ENCODE data around the gene CNR2. TPM values are rescaled to one million over a fixed set of nuclear protein-coding genes. Genes with fewer than 3 reads are reported as not detected.

CNR2 gene
- total and polyA plus RNA-seq, 2 experiments from 2014 or later = not detected

DNA sequence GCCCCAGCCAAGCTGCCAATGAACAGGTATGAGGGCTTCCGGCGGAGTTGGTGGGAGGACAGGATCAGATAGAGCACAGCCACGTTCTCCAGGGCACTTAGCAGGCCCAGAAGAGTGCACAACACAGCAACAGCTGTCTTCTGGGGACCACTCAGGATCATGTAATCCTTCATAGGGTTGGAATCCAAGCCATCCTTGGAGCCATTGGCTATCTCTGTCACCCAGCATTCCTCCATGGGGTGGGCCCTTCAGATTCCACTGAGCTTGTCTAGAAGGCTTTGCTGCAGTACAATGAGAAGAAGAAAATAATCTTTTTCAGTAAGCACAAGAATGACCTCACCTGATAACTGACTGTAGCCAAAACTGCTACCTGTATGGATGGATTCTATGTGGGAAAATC lies 37.8 kb downstream of the CNR2 start:
- Mint-ChIP-seq H3K4me1 (no peaks in the 10 kb centered on the region), H3K9me3 (peaks cover 29% of the 10 kb centered on the region), H3K4me3 (no peak overlapping the region), H3K27ac (no peak overlapping the region), H3K27me3 (ENCODE audit: insufficient read depth, low read depth, poor library complexity) (peaks cover 11% of the 10 kb centered on the region), H3K36me3 (ENCODE audit: low read depth) (peaks cover 7% of the 10 kb centered on the region)
- no peaks in the 10 kb centered on the region for H3K27me3 ChIP-seq (ENCODE audit: insufficient read depth)
- DNase-seq (ENCODE audit: low spot score) (no peak), ATAC-seq (no peak)
- H3K9me2 ChIP-seq (ENCODE audit: insufficient read depth) = peaks cover 3% of the 10 kb centered on the region; the same call in 1 of the 2 replicates
- H3K4me2 ChIP-seq = no peak overlapping the region
- no peaks in the 10 kb centered on the region for H3K79me2 ChIP-seq (replicated peaks; ENCODE audit: insufficient read depth)
- H3K4me3 ChIP-seq = no peak overlapping the region
- H2AFZ ChIP-seq = no peak overlapping the region
- H3F3A ChIP-seq (replicated peaks; ENCODE audit: low read depth) = no peaks in the 10 kb centered on the region
- H3K27ac ChIP-seq (ENCODE audit: low read depth) = no peak overlapping the region
- H4K20me1 ChIP-seq (replicated peaks; ENCODE audit: insufficient read depth) = no peaks in the 10 kb centered on the region
- H3K4me1 ChIP-seq (ENCODE audit: insufficient read depth) = no peaks in the 10 kb centered on the region
- TF ChIP-seq, protein P1, sequence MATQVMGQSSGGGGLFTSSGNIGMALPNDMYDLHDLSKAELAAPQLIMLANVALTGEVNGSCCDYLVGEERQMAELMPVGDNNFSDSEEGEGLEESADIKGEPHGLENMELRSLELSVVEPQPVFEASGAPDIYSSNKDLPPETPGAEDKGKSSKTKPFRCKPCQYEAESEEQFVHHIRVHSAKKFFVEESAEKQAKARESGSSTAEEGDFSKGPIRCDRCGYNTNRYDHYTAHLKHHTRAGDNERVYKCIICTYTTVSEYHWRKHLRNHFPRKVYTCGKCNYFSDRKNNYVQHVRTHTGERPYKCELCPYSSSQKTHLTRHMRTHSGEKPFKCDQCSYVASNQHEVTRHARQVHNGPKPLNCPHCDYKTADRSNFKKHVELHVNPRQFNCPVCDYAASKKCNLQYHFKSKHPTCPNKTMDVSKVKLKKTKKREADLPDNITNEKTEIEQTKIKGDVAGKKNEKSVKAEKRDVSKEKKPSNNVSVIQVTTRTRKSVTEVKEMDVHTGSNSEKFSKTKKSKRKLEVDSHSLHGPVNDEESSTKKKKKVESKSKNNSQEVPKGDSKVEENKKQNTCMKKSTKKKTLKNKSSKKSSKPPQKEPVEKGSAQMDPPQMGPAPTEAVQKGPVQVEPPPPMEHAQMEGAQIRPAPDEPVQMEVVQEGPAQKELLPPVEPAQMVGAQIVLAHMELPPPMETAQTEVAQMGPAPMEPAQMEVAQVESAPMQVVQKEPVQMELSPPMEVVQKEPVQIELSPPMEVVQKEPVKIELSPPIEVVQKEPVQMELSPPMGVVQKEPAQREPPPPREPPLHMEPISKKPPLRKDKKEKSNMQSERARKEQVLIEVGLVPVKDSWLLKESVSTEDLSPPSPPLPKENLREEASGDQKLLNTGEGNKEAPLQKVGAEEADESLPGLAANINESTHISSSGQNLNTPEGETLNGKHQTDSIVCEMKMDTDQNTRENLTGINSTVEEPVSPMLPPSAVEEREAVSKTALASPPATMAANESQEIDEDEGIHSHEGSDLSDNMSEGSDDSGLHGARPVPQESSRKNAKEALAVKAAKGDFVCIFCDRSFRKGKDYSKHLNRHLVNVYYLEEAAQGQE (IDR thresholded peaks at IDR 0.05; ENCODE audit: unreplicated experiment) = no peak
- no peak for TF ChIP-seq NANOG (IDR thresholded peaks at IDR 0.05; ENCODE audit: borderline replicate concordance)
- no peak for TF ChIP-seq EZH2phosphoT487 (IDR thresholded peaks at IDR 0.05; ENCODE audit: unreplicated experiment)
- no peak for TF ChIP-seq ZNF114 (CRISPR knock-in tag; IDR thresholded peaks at IDR 0.05)
- no peak for TF ChIP-seq POLR2AphosphoS5 (IDR thresholded peaks at IDR 0.05; ENCODE audit: low read depth)
- peaks cover 4% of the 10 kb centered on the region; the same call in 1 of the 2 replicates for H3K36me3 ChIP-seq (ENCODE audit: insufficient read depth)

DNA sequence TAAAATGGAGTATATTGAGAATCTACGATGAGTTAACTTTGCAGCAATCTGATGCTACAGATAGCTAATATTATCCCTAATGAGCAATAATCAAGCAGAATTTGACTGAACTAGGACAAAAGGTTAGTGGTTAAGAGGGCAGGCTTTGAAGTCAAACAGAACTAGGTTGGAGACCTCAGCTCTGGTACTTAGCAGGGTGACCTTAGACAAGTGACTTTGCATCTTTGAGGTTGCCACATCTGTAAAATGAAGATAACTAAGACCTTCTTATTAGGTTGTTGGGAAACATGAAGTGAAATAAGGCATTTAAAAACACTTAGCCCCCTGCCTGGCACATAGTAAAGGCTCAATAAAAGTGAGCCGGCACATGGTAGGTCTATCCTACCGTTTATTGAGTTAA lies 40.7 kb downstream of the CNR2 start:
- Histone ChIP-seq H4K20me1 (replicated peaks; ENCODE audit: insufficient read depth) (no peaks in the 10 kb centered on the region), H3K27ac (ENCODE audit: low read depth) (no peak overlapping the region), H3K4me2 (no peak overlapping the region), H3K4me3 (no peak overlapping the region), H3K9me2 (ENCODE audit: insufficient read depth) (peaks cover 3% of the 10 kb centered on the region; the same call in 1 of the 2 replicates), H3K36me3 (ENCODE audit: insufficient read depth) (no peaks in the 10 kb centered on the region), H3K79me2 (replicated peaks; ENCODE audit: insufficient read depth) (no peaks in the 10 kb centered on the region), H3K27me3 (ENCODE audit: insufficient read depth) (peaks cover 10% of the 10 kb centered on the region), H3K4me1 (ENCODE audit: insufficient read depth) (peaks cover under 1% of the 10 kb centered on the region; the same call in 1 of the 2 replicates), H3F3A (replicated peaks; ENCODE audit: low read depth) (no peaks in the 10 kb centered on the region), H2AFZ (no peak overlapping the region)
- DNase-seq (ENCODE audit: low spot score) = no peak
- Mint-ChIP-seq H3K4me3 (no peak overlapping the region), H3K27me3 (ENCODE audit: insufficient read depth, low read depth, poor library complexity) (peaks cover 16% of the 10 kb centered on the region), H3K27ac (no peak overlapping the region), H3K36me3 (ENCODE audit: low read depth) (0 out of 3 replicates have a peak, but pooled peaks cover 3% of the 10 kb centered on the region), H3K4me1 (no peaks in the 10 kb centered on the region), H3K9me3 (peaks cover 6% of the 10 kb centered on the region)
- ATAC-seq = no peak
- TF ChIP-seq, protein P2, sequence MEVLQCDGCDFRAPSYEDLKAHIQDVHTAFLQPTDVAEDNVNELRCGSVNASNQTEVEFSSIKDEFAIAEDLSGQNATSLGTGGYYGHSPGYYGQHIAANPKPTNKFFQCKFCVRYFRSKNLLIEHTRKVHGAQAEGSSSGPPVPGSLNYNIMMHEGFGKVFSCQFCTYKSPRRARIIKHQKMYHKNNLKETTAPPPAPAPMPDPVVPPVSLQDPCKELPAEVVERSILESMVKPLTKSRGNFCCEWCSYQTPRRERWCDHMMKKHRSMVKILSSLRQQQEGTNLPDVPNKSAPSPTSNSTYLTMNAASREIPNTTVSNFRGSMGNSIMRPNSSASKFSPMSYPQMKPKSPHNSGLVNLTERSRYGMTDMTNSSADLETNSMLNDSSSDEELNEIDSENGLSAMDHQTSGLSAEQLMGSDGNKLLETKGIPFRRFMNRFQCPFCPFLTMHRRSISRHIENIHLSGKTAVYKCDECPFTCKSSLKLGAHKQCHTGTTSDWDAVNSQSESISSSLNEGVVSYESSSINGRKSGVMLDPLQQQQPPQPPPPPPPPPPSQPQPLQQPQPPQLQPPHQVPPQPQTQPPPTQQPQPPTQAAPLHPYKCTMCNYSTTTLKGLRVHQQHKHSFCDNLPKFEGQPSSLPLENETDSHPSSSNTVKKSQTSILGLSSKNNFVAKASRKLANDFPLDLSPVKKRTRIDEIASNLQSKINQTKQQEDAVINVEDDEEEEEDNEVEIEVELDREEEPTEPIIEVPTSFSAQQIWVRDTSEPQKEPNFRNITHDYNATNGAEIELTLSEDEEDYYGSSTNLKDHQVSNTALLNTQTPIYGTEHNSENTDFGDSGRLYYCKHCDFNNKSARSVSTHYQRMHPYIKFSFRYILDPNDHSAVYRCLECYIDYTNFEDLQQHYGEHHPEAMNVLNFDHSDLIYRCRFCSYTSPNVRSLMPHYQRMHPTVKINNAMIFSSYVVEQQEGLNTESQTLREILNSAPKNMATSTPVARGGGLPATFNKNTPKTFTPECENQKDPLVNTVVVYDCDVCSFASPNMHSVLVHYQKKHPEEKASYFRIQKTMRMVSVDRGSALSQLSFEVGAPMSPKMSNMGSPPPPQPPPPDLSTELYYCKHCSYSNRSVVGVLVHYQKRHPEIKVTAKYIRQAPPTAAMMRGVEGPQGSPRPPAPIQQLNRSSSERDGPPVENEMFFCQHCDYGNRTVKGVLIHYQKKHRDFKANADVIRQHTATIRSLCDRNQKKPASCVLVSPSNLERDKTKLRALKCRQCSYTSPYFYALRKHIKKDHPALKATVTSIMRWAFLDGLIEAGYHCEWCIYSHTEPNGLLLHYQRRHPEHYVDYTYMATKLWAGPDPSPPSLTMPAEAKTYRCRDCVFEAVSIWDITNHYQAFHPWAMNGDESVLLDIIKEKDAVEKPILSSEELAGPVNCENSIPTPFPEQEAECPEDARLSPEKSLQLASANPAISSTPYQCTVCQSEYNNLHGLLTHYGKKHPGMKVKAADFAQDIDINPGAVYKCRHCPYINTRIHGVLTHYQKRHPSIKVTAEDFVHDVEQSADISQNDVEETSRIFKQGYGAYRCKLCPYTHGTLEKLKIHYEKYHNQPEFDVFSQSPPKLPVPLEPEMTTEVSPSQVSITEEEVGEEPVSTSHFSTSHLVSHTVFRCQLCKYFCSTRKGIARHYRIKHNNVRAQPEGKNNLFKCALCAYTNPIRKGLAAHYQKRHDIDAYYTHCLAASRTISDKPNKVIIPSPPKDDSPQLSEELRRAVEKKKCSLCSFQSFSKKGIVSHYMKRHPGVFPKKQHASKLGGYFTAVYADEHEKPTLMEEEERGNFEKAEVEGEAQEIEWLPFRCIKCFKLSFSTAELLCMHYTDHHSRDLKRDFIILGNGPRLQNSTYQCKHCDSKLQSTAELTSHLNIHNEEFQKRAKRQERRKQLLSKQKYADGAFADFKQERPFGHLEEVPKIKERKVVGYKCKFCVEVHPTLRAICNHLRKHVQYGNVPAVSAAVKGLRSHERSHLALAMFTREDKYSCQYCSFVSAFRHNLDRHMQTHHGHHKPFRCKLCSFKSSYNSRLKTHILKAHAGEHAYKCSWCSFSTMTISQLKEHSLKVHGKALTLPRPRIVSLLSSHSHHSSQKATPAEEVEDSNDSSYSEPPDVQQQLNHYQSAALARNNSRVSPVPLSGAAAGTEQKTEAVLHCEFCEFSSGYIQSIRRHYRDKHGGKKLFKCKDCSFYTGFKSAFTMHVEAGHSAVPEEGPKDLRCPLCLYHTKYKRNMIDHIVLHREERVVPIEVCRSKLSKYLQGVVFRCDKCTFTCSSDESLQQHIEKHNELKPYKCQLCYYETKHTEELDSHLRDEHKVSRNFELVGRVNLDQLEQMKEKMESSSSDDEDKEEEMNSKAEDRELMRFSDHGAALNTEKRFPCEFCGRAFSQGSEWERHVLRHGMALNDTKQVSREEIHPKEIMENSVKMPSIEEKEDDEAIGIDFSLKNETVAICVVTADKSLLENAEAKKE (CRISPR knock-in tag; IDR thresholded peaks at IDR 0.05) = no peak
- TF ChIP-seq, protein P3, sequence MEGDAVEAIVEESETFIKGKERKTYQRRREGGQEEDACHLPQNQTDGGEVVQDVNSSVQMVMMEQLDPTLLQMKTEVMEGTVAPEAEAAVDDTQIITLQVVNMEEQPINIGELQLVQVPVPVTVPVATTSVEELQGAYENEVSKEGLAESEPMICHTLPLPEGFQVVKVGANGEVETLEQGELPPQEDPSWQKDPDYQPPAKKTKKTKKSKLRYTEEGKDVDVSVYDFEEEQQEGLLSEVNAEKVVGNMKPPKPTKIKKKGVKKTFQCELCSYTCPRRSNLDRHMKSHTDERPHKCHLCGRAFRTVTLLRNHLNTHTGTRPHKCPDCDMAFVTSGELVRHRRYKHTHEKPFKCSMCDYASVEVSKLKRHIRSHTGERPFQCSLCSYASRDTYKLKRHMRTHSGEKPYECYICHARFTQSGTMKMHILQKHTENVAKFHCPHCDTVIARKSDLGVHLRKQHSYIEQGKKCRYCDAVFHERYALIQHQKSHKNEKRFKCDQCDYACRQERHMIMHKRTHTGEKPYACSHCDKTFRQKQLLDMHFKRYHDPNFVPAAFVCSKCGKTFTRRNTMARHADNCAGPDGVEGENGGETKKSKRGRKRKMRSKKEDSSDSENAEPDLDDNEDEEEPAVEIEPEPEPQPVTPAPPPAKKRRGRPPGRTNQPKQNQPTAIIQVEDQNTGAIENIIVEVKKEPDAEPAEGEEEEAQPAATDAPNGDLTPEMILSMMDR (conservative IDR thresholded peaks at IDR 0.05; ENCODE audit: low read depth in 2 of 2) = no peak
- no peak for TF ChIP-seq STAT1 (IDR thresholded peaks at IDR 0.05; ENCODE audit: unreplicated experiment)
- TF ChIP-seq POLR2AphosphoS5 (IDR thresholded peaks at IDR 0.05; ENCODE audit: low read depth) = no peak
- no peak for TF ChIP-seq NANOG (IDR thresholded peaks at IDR 0.05; ENCODE audit: borderline replicate concordance)
- no peak for TF ChIP-seq ZNF114 (CRISPR knock-in tag; IDR thresholded peaks at IDR 0.05)
- TF ChIP-seq EZH2phosphoT487 (IDR thresholded peaks at IDR 0.05; ENCODE audit: unreplicated experiment) = no peak
- no peak for TF ChIP-seq CREB1 (CRISPR knock-in tag; IDR thresholded peaks at IDR 0.05; ENCODE audit: low read depth)

Measured in GM23338 (cell line).